ENCODE measurements around the gene PARVB.

PARVB gene

DNA sequence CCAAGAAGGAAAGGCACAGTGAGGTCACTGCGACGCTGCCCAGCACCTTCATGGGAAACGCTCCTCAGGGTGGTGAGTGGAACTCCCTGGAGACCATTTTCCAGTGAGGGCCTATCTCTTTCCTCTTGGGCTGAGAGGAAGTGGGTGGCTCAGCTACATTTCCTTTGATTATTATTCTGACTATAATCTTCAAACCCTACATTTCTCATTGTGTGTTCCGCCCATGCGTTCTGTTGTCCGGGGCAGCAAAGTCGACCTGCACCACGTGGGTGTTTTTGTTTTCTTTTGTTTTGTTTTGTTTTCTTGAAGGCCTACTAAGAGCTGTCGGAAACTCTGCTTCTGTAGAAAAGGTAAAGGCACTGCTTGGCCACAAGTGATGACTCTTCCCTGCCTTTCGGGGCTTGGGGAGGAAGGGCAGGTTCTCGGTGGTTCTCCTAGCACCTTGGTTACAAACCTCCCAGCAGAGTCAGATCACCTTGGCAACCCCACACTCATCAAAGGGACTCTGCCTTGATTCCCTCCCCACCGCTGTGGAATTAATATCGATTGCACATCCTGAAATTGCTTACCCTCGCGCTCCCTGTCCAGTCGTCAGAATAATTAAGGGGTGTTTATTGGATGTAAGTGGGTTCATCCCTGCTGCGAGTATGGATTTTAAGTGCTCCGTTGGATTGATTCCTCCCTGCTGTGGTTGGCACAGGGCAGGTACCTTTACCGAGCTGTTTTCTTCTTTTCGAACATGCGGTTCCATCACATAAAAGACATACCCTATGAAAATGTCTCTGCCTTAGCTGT is 7.3 kb downstream of the PARVB start:
- TF ChIP-seq, protein P1, sequence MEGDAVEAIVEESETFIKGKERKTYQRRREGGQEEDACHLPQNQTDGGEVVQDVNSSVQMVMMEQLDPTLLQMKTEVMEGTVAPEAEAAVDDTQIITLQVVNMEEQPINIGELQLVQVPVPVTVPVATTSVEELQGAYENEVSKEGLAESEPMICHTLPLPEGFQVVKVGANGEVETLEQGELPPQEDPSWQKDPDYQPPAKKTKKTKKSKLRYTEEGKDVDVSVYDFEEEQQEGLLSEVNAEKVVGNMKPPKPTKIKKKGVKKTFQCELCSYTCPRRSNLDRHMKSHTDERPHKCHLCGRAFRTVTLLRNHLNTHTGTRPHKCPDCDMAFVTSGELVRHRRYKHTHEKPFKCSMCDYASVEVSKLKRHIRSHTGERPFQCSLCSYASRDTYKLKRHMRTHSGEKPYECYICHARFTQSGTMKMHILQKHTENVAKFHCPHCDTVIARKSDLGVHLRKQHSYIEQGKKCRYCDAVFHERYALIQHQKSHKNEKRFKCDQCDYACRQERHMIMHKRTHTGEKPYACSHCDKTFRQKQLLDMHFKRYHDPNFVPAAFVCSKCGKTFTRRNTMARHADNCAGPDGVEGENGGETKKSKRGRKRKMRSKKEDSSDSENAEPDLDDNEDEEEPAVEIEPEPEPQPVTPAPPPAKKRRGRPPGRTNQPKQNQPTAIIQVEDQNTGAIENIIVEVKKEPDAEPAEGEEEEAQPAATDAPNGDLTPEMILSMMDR (IDR thresholded peaks at IDR 0.05; ENCODE audit: insufficient read depth, missing control alignments): no peak
- DNase-seq (ENCODE audit: insufficient read length, low spot score) (no peak), FAIRE-seq (no peak)

GRCh38 chr22:44032126-44032730 is 8.1 kb downstream of the PARVB start:
- TF ChIP-seq, protein P1 (IDR thresholded peaks at IDR 0.05; ENCODE audit: insufficient read depth, missing control alignments): no peak
- no peak for FAIRE-seq

GRCh38 chr22:44033287-44033686 is 9.2 kb downstream of the PARVB start:
- DNase-seq (ENCODE audit: insufficient read length, low spot score) (no peak), FAIRE-seq (no peak)
- TF ChIP-seq, protein P1 (IDR thresholded peaks at IDR 0.05; ENCODE audit: insufficient read depth, missing control alignments): no peak

More at GRCh38 chr22:44032126-44032730, 8.1 kb downstream of the PARVB start:
- DNase-seq (ENCODE audit: insufficient read length, low spot score): no peak

GRCh38 chr22:44033694-44034093 is 9.6 kb downstream of the PARVB start:
- FAIRE-seq (no peak), DNase-seq (ENCODE audit: insufficient read length, low spot score) (no peak)
- TF ChIP-seq, protein P1 (IDR thresholded peaks at IDR 0.05; ENCODE audit: insufficient read depth, missing control alignments): no peak

DNA sequence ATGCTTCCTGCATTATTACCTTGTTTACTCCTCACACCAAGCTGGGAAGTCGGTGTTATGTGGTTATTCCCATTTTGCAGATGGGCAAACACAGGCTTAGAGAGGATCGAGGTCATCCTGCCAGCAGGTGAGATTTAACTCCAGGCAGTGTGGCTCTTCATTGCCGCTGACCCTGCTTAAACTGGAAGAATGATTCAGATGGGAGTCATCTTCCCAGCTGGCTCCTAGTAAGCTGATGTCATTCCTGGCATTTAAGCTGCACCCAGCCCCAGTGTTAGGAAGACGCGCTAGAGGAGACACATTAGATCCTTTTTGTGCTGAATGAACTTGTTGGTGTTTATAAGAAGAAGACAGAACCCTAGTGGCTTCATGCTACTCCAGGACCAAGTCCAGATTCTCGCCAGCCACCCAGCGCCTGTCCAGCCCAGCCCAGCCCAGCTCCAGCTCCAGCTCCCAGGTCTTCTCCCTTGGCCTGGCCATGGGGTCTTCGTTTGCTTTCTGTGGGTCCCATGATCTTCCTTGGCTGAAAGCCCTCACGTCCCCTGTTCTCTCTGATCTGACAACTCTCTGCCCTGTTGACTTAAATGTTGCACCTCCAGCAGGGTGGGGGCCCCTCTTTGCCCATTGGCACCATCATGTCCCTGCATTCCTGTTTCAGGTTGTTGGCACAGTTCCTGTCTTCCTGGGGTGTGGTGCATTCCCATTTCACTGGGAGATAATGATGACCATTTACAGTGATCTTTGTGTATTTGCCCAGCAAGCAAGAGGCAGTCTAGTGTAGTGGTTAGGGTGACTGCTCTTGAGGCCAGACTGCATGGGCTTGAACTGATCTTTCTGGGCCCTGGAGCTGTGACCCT is 13.6 kb downstream of the PARVB start:
- TF ChIP-seq, protein P1 (IDR thresholded peaks at IDR 0.05; ENCODE audit: insufficient read depth, missing control alignments): no peak
- FAIRE-seq: no peak
- DNase-seq (ENCODE audit: insufficient read length, low spot score): no peak

- DNase-seq (ENCODE audit: insufficient read length, low spot score) (no peak), FAIRE-seq (no peak)
- TF ChIP-seq, protein P1 (IDR thresholded peaks at IDR 0.05; ENCODE audit: insufficient read depth, missing control alignments): no peak
Measured at GRCh38 chr22:44039566-44040171, 15.6 kb downstream of the PARVB start.
